GM18870 (cell line): Measurements from ENCODE around the gene SPRY1.

Experiments
- ATAC-seq: cut with Tn5 transposase; IDR thresholded peaks from one replicate; pipeline ENCODE4 v1.9.1; 2021; ENCODE audit warnings: moderate library complexity; ENCODE audit not compliant: unreplicated experiment

Gene SPRY1

DNA sequence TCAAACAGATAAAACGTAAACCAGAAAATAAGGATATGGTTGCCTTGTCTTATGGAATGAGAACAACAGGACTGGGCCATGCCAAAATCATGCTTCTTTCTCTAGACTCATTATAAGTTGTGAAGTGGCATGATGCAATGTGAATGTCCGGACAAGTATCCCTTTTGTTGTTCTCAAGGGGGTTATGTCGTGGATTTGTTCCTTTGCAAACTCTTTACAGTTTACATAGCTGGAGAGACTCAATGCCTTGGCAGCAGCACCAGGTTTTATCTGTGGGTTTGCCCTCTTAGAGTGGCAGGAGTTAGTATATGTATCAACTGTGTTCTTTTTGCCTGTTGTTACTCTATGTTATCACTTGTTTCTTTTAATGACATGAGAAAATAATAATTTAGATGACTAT lies 41.4 kb downstream of the SPRY1 start:
- no peak for ATAC-seq

DNA sequence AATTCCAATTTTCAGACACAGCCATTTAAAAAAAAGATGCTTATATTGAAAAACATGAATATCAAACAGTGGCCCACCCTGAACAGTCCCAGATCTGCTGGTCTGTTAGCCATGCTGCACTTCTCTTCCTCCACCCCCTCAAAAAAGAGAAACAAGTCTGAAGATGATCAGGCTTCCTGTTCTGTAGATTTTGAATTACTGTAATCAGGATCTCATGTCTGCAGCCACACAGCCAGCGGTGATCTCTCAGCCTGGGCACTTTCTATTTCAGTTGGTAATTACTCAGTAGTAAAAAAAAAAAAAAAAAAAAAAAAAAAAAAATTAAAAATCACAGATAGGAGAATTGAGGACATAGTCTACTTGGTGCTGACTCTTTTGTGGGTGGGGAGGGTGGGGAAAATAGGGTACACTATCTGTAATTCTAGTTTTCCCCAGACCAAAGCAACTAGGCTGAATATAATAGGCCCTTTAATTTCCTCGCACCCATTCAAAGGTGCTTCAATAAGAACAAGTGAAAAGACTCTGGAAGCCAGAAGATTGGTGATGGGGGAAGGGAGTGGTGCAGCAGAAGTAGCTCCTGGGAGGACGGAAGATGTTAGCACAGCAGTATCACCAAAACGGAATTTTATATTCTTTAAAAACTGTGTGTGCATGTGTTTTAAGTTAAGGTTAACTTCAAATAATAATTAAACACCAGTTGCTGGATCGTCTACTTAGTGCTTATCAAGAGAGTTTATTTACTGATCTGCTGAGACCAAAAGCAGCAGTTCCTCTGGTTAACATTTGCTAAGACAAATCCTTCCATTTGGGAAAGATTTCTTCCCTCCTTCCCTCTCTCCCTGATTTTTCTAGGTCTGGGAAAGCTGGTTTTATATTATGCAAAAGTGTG lies 47.0 kb downstream of the SPRY1 start:
- peak; percentile 82 for ATAC-seq

DNA sequence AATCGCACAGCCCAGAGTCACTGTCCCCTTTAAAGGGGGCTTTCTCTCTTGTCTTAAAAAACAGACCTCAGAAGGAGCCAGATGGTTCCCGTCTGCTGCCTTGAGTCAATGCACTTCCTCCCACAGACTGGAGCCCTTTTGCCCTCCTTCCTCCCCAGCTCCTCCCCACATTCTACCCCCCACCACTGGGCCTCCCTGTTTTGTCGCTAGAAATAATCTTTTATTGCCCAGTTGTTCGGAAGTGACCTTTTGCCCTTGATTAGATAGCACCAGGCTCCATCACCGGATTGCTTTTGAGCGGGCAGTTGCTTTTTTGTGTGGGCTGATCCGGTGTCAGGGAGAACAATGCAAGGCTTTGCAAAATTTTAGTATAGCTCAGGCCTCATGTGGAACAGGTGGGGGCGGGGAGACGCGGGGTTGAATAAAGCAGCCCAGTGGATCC lies 47.7 kb downstream of the SPRY1 start:
- ATAC-seq = peak; percentile 66

DNA sequence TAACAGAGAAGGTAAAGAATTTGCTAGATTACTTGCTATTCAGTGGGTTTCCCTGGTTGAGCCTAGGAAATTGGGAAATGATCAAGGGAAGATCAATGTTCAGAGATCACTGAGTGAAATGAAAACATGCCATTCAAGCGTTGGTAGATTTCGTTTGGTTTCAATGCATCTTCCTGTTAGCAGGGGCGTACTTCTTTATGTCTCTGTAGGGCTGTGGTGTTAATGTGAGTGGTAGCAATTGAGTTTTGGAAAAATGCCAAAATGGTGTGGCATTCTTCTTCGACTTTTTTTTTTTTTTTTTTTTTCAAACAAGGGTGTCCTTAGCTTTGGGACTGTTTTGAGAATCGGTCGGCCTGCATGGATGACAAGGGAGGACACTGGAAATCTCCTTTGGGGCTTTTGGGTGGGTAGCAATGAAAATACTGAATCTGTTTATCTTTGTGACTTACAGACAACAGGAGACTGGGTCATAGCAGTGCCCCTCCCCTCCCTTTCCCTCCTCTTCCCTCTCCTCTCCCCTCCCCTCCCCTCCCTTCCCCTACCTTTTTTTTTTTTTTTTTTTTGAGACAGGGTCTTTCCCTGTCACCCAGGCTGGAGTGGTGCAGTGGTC lies 50.4 kb downstream of the SPRY1 start:
- no peak for ATAC-seq

DNA sequence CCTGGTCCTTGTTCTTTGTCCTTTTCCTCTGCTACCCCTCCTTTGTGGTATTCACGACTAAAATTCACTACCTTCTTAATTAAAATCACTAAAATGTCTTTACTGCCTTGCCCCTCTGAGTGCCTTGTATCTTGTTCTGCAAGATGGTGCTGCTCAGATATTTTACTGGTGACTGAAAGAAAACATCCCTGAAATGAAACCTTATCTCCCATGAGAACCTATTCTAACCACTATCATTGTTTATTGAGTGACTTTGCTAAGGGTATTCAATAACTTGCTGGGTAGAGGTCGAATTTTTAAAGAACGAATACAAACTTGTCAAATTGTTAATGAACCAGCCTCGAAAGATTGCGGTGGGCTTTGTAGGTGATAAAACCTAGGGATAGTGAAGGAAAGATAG lies 52.8 kb downstream of the SPRY1 start:
- ATAC-seq = no peak

DNA sequence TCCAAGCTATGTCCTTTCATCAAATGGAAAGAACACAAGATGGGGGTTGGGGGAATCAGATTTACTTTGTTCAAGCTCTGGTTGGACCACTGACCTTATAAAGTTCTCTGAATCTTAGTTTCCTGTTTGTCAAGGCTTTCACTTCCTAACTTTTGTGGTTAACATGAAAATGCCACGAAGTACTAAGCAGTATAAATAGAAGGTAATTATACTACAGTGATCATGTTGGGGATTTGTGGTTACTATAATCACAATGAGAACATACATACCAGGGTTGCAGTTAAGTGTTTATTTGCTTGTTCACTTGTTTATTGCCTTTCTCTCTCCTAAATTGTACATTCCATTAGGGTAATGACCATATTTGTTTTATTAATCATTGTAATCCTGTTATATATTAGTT lies 53.2 kb downstream of the SPRY1 start:
- ATAC-seq = peak; percentile 85

DNA sequence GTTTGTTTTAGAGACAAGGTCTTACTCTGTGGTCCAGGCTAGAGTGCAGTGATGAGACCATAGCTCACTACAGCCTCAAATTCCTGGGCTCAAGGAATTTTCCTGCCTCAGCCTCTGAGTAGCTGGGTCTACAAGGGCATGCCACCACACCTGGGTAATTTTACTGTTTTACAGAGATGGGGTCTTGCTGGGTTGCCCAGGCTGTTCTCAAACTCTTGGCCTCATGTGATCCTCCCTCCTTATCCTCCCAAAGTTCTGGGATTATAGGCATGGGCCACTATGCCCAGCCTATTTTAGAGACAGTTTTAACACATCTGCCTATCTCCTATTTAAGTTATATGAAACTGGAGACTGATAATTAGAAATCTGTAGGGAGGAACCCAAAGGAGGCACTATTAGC lies 53.8 kb downstream of the SPRY1 start:
- ATAC-seq = no peak

DNA sequence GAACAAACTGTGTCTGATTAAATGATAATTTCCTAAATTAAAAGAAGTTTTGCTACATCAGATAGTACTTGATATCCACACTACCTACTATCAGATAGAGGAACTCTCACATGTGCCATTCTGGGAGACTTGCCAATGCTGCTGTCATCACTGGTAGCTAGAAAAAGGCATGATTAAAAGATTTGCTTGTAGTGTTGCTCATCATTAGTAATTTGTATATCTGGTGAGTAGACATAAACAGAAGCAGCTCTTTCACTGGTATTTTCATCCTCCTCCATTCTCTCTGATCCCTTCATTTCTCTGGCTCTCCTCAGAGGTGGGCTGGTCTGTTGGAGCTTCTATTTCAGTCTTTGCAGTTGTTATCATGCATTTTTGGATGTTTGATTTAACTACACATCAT lies 56.0 kb downstream of the SPRY1 start:
- ATAC-seq = no peak

DNA sequence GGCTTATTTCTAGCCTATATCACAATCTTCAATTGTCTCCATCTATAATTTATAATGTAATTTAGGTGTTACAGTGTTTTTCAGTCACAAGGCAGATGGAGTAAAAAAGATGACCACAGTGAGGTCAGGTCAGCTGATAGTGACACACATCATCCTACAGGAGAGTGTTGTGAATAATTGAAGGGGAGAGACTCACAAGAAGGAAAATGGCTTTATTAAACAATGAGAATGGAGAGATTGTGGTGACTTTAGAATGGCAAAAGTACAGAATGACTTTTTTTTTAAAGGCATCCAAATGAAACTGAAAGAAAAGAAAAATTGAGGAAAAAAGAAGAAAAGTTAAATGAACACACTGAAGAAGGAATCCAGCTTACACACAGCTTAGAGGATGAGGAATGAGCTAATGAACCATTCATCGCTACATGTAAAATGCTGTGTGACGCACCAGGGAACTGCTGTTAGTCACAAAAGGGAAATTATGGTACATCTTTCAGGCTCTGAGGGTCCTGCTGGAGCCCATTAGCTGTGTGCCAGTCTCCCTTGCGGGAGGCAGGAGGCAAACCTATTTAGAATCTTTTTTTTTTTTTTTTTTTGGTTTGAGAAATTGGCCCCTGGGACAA lies 56.6 kb downstream of the SPRY1 start:
- ATAC-seq = no peak
